B cell (primary cell): Measurements from ENCODE around the gene PYGO2.

Source experiments
- CTCF ChIP-seq: fragments of 200-600 bp; IDR thresholded peaks from one replicate; pipeline ENCODE4 v1.8.0; 2022; ENCODE audit warnings: antibody characterized with exemption, mild to moderate bottlenecking
- EZH2 ChIP-seq: IDR thresholded peaks from 2 replicates; pipeline ENCODE4 v1.6.1; 2012; ENCODE audit warnings: borderline replicate concordance, low read depth, mild to moderate bottlenecking, moderate library complexity, low read length; ENCODE audit not compliant: insufficient read depth, poor library complexity, severe bottlenecking

DNA sequence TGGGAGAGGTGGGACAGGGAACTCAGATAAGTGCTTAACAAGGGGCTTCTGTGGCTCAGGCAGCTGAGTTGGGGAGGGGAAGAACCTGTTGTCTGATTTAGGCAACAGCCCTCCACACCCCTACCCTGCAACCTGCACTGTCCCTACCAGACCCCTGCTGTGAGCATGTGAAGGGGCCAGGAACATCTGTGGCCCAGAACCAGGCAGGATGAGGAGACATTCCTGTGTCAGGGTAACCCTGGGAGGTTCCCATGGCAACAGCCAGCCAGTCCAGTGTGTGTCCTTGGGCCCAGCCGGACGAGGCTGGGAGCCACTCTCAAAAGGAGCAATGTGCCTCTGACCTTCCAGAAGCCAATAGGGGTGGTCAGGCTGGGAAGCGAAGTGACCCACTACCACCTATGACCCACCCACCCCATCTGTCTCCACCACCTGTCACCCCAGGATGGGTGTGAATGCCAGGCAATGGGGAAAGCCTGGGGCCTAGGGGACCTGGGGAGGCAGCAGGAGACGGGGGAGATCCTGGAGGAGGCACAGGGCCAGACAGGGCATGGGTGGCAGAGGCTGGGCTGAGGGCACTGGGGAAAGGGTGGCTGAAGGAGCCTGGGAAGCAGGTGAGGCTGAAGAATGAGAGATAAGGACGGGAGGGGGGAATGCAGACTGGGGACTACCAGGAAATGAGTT lies 20.1 kb downstream of the PYGO2 start:
- TF ChIP-seq CTCF (no peak), EZH2 (no peak)
